Measurements from ENCODE around the gene PGK1.
"Not testable (repeated sequence)": the region's sequence is repeated elsewhere in the genome, so short reads cannot be mapped to it uniquely, and the experiment has no call there.

PGK1 gene

DNA sequence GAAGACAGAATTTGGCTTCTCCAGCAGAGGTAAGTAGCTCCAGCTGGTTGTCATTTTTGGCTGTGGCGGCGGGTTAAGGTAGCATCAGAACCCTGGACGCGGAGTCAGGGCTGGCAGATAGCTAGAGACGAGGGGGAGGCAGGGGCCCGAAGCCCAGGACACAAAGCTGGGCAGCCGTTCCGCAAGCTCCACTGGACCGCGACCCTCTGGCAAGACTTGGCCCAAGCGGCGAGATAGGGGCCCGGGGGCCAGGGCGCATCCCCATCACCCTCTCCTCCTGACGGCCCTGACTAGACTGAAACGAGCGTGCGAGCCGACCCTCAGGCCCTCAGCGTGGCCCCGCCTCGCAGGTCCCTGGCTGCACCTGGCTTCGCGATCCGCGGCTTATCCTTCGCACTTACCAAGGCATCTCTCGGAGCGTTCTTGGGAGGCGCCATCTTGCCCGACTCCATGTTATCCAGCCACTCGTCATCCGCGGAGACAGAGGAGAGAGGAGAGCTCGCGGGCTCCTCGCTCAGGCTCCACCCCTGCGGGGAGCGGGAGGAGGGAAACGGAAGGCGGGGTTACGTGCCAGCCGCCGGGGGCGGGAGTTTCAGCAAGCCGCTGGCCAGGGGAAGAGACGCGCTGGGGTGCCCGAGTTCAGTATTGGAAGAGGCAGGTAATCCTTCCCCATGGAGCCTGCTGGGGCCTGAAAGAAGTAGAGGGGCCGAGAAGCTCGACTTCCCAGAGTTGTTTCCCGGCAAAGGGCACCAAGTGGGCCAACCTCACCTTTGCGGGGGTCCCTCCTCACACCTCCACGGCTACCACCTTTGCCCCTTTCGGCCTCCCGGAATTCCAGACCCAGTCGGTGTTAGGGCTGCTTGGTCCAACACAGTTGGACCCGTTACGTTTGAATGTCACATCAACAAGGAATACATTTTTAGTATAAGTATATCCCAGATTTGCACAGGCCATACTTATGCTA, 35.4 kb downstream of the PGK1 start, which contains the start of gene TAF9B:
TAF9B (minus strand) TSS at position 491 of the 964 bp plus-strand sequence; CDS start at position 452, 39 bp downstream.
- Histone ChIP-seq H3K4me3 (ENCODE audit: extremely low read depth, insufficient read depth, low read length, poor library complexity, severe bottlenecking) (peak within 1 kb of the TSS; percentile 32), H3K27ac (ENCODE audit: low read depth, low read length, severe bottlenecking) (no peak within 1 kb of the TSS)
- WGBS, 2 experiments (ENCODE audit: insufficient coverage in 2 of 2): 95 to 96% methylated on average over 17 to 18 of the region's 59 CpGs

DNA sequence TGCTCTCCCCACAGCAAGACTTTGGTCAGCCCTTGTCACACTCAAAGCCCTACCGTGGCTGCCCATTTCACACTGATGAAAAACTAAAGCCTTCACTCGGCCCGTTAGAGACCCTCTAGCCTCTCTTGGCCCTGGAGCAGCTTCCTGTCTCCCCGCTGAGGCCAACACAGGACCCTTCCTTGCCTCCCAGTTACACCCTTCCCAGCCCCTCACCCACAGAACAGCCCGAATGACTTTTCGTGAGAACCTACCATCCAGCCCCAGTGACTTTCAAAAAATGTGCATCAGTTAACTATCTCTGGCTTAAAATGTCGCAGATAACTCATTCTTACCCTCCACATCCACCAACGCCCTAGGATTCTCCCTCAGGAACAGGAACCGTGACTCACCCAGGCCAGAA, 36.2 kb downstream of the PGK1 start:
- H3K4me3 ChIP-seq (ENCODE audit: extremely low read depth, insufficient read depth, low read length, poor library complexity, severe bottlenecking): no peak overlapping the region
- no peak overlapping the region for H3K27ac ChIP-seq (ENCODE audit: low read depth, low read length, severe bottlenecking)
- WGBS, 2 experiments (ENCODE audit: insufficient coverage in 2 of 2): 92 to 100% methylated on average over 4 to 7 of the region's 9 CpGs
- H3K9me3 ChIP-seq (ENCODE audit: control insufficient read depth, low read length): no peaks in the 10 kb centered on the region
- no peaks in the 10 kb centered on the region for H3K36me3 ChIP-seq (ENCODE audit: control insufficient read depth, insufficient read depth, low read length)
- no peaks in the 10 kb centered on the region for H3K4me1 ChIP-seq (ENCODE audit: control insufficient read depth, insufficient read depth, low read length, poor library complexity, severe bottlenecking)

More for the DNA sequence above, 35.4 kb downstream of the PGK1 start, which contains the start of gene TAF9B:
- Histone ChIP-seq H3K9me3 (ENCODE audit: control insufficient read depth, low read length) (no peaks in the 10 kb centered on the region), H3K4me1 (ENCODE audit: control insufficient read depth, insufficient read depth, low read length, poor library complexity, severe bottlenecking) (no peaks in the 10 kb centered on the region), H3K36me3 (ENCODE audit: control insufficient read depth, insufficient read depth, low read length) (peaks cover under 1% of the 10 kb centered on the region)

DNA sequence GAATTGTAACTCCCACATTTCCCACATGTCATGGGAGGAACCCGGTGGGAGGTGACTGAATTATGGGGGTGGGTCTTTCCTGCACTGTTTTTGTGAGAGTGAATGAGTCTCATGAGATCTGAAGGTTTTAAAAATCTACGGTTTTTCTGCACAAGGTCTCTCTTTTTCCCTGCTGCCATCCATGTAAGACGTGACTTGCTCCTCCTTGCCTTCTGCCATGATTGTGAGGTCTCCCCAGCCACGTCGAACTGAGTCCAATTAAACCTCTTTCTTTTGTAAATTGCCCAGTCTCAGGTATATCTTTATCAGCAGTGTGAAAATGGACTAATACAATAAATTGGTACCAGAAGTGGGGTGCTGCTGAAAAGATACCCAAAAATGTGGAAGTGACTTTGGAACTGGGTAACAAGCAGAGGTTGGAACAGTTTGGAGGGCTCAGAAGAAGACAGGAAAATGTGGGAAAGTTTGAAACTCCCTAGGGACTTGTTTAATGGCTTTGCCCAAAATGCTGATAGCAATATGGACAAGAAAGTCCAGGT, 43.0 kb downstream of the PGK1 start:
- not testable (repeated sequence) for H3K9me3 ChIP-seq (ENCODE audit: control insufficient read depth, low read length); H3K36me3 ChIP-seq (ENCODE audit: control insufficient read depth, insufficient read depth, low read length); H3K4me1 ChIP-seq (ENCODE audit: control insufficient read depth, insufficient read depth, low read length, poor library complexity, severe bottlenecking); H3K27ac ChIP-seq (ENCODE audit: low read depth, low read length, severe bottlenecking); H3K4me3 ChIP-seq (ENCODE audit: extremely low read depth, insufficient read depth, low read length, poor library complexity, severe bottlenecking)
- WGBS, 2 experiments (ENCODE audit: insufficient coverage in 2 of 2): no CpG with 5 or more reads among the region's 5 CpGs

GRCh38 chrX:78157373-78157772, 53.3 kb downstream of the PGK1 start:
- H3K9me3 ChIP-seq (ENCODE audit: control insufficient read depth, low read length); H3K4me3 ChIP-seq (ENCODE audit: extremely low read depth, insufficient read depth, low read length, poor library complexity, severe bottlenecking); H3K36me3 ChIP-seq (ENCODE audit: control insufficient read depth, insufficient read depth, low read length); H3K4me1 ChIP-seq (ENCODE audit: control insufficient read depth, insufficient read depth, low read length, poor library complexity, severe bottlenecking); H3K27ac ChIP-seq (ENCODE audit: low read depth, low read length, severe bottlenecking): not testable (repeated sequence)
- whole genome bisulfite sequencing, 2 experiments (ENCODE audit: insufficient coverage in 2 of 2): 100% methylated on average over 2 of the region's 2 CpGs; no CpG with 5 or more reads in 1 of the 2 experiments

- 100% methylated on average over 2 of the region's 10 CpGs; no CpG with 5 or more reads in 1 of the 2 experiments for WGBS, 2 experiments (ENCODE audit: insufficient coverage in 2 of 2)
- H3K36me3 ChIP-seq (ENCODE audit: control insufficient read depth, insufficient read depth, low read length); H3K4me1 ChIP-seq (ENCODE audit: control insufficient read depth, insufficient read depth, low read length, poor library complexity, severe bottlenecking); H3K4me3 ChIP-seq (ENCODE audit: extremely low read depth, insufficient read depth, low read length, poor library complexity, severe bottlenecking); H3K9me3 ChIP-seq (ENCODE audit: control insufficient read depth, low read length); H3K27ac ChIP-seq (ENCODE audit: low read depth, low read length, severe bottlenecking): not testable (repeated sequence)
These were observed 53.8 kb downstream of the PGK1 start for GRCh38 chrX:78157846-78158245.

GRCh38 chrX:78160711-78161110, 56.7 kb downstream of the PGK1 start:
- WGBS, 2 experiments (ENCODE audit: insufficient coverage in 2 of 2): 31% methylated on average over 2 of the region's 4 CpGs; no CpG with 5 or more reads in 1 of the 2 experiments
- not testable (repeated sequence) for H3K4me1 ChIP-seq (ENCODE audit: control insufficient read depth, insufficient read depth, low read length, poor library complexity, severe bottlenecking); H3K27ac ChIP-seq (ENCODE audit: low read depth, low read length, severe bottlenecking); H3K4me3 ChIP-seq (ENCODE audit: extremely low read depth, insufficient read depth, low read length, poor library complexity, severe bottlenecking); H3K9me3 ChIP-seq (ENCODE audit: control insufficient read depth, low read length); H3K36me3 ChIP-seq (ENCODE audit: control insufficient read depth, insufficient read depth, low read length)

DNA sequence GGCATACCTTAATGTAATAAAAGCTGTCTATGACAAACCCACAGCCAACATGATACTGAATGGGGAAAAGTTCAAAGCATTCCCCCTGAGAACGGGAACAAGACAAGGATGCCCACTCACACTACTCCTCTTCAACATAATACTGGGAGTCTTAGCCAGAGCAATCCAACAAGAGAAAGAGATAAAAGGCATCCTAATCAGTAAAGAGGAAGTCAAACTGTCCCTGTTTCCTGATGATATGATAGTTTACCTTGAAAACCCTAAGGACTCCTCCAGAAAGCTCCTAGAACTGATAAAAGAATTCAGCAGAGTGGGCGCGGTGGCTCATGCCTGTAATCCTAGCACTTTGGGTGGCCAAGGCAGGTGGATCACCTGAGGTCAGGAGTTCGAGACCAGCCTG, 59.1 kb downstream of the PGK1 start:
- 94 to 100% methylated on average over 2 to 3 of the region's 4 CpGs for WGBS, 2 experiments (ENCODE audit: insufficient coverage in 2 of 2)
- not testable (repeated sequence) for H3K4me3 ChIP-seq (ENCODE audit: extremely low read depth, insufficient read depth, low read length, poor library complexity, severe bottlenecking); H3K4me1 ChIP-seq (ENCODE audit: control insufficient read depth, insufficient read depth, low read length, poor library complexity, severe bottlenecking); H3K36me3 ChIP-seq (ENCODE audit: control insufficient read depth, insufficient read depth, low read length); H3K9me3 ChIP-seq (ENCODE audit: control insufficient read depth, low read length); H3K27ac ChIP-seq (ENCODE audit: low read depth, low read length, severe bottlenecking)

- H3K4me1 ChIP-seq (ENCODE audit: control insufficient read depth, insufficient read depth, low read length, poor library complexity, severe bottlenecking): no peaks in the 10 kb centered on the region
- H3K27ac ChIP-seq (ENCODE audit: low read depth, low read length, severe bottlenecking): no peak overlapping the region
- WGBS, 2 experiments (ENCODE audit: insufficient coverage in 2 of 2): no CpG with 5 or more reads among the region's 1 CpG
- H3K36me3 ChIP-seq (ENCODE audit: control insufficient read depth, insufficient read depth, low read length): no peaks in the 10 kb centered on the region
- no peaks in the 10 kb centered on the region for H3K9me3 ChIP-seq (ENCODE audit: control insufficient read depth, low read length)
- no peak overlapping the region for H3K4me3 ChIP-seq (ENCODE audit: extremely low read depth, insufficient read depth, low read length, poor library complexity, severe bottlenecking)
These were observed 61.4 kb downstream of the PGK1 start for GRCh38 chrX:78165425-78165824.

DNA sequence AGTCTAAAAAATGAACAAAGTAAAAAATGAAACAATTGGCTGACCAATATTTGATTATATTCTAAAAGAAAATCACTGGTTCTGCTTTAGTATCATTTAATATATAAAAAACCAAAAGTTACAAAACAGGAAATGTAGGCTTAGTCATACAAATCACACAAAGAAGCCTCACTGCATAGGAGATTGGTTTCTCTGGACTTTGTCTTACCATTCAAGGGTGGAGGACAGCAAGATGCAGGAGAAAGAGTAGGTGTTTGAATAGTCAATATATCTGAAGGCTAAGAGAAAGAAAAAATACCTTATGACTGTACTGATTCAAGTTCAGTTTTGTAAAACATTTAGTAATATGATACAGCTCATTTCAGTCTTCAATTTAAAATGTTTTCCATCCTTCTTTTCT, 64.0 kb downstream of the PGK1 start:
- Histone ChIP-seq H3K27ac (ENCODE audit: low read depth, low read length, severe bottlenecking) (no peak overlapping the region), H3K4me1 (ENCODE audit: control insufficient read depth, insufficient read depth, low read length, poor library complexity, severe bottlenecking) (no peaks in the 10 kb centered on the region), H3K36me3 (ENCODE audit: control insufficient read depth, insufficient read depth, low read length) (no peaks in the 10 kb centered on the region), H3K4me3 (ENCODE audit: extremely low read depth, insufficient read depth, low read length, poor library complexity, severe bottlenecking) (no peak overlapping the region), H3K9me3 (ENCODE audit: control insufficient read depth, low read length) (no peaks in the 10 kb centered on the region)
